ENCODE data around the gene OR2AE1.

Gene OR2AE1

GRCh38 chr7:99860281-99861127 is 16.3 kb downstream of the OR2AE1 start:
- DNase-seq (ENCODE audit: low read depth in 2 of 2): no peak

DNA sequence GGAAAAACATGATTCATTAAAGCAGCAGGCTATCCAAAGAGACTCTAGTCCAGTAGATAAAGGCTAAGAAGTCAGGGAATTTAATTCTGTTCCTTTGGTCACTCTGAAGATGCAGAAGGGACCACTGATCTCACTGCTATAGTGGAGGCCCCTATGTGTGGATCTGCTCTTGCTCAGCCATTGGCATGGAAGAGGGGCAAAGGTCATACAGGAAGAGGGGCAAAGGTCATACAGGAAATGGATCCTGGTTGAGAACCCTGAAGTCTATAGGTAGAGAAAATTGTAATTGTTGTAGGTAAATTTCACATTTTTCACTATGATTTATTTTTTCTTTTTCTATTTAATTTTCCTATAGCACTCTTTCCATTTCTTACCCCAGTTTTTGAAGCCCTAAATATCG is 21.6 kb downstream of the OR2AE1 start:
- no peak for DNase-seq (ENCODE audit: low read depth in 2 of 2)

DNA sequence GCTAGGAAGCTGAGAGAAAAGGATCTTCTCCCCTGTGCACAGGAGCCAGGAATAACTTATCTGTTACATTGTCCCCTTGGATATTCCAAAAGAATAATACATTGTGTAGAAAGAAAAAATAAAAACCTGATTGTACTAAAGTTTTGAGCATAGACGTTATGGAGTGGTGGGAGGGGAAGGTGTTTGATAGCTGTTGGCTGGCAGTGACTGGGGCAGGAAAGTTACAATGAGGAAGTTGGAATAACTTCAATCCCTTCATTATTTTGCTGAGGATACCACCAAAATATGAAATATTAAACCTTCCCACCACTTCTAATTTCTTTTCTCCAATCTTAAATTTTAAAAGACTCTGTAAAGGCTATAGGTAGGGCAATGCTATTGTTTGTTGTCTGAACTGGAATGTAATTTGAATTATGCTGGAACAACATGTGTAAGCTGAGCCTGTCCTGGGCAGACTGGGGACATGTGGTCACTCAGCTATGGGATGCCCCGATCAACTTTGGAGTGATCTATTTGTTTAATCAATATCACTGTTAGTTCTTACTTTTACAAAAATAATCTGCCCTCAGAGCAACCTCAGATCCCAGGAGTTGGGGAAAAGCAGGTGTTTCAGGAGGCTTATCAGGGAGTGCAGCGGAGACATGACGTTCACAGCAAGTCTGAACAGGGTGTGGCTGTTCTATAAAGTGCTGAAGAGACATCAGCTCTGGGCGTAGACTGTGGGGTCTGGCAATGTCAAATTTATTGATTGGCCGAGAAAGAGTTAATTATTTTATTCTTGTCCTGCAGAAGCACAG is 28.2 kb downstream of the OR2AE1 start:
- DNase-seq (ENCODE audit: low read depth in 2 of 2): no peak

DNA sequence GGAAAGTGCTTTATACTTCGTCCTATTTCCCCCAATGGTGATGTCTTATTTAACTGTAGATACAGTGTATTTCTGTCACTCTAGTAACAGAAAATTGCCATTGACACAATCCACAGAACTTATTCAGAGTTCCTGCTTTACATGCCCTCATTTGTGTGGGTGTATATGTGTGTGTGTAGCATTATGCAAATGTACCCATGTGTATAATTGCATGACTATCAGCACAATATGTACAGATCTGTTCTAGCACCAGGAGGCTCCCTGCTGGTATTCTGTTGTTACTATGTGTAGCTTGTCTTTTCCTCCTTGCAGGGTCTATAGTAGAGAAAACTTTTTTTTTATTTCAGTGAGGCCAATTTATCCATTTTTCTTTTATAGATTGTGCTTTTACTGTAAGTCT is 32.5 kb downstream of the OR2AE1 start:
- DNase-seq (ENCODE audit: low read depth in 2 of 2): no peak

DNA sequence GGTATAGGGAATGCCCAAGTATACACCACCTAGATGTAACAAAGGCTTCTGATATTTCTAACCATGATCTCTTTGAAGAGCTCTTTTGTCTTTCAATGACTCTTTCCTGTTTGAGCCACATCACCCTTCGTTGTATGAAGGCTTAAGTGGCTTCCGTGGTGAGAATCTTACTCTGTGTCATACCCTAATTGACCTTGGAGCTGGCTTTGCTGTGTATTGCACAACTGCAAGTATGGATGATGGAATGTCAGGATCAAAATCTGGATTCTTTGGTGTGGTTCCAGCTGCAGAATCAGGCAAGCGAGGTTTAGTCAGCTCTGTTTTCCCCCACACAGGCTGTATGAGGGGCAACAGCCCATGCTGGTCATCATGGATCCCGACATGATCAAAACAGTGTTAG is 33.0 kb downstream of the OR2AE1 start:
- DNase-seq (ENCODE audit: low read depth in 2 of 2): no peak

DNA sequence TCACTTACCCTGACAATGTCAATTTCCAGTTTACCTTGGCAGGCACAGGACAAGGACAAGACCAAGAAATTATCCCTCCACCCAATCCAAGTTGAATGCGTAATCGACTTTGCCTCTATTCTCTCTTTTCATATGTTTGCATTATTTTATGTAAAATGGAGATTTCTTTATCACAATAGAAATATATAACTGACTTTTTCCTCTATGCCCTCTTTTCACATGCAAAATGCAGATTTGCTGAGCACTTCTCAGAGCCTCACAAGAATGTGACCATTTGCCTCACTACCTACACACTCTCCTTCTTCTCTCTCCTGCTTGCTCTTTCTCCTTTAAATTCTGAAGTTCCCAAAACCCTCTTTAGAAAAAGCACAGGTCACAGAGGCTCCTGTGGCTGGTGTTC is 33.9 kb downstream of the OR2AE1 start:
- DNase-seq (ENCODE audit: low read depth in 2 of 2): no peak

GRCh38 chr7:99840136-99840869 is 36.5 kb downstream of the OR2AE1 start:
- no peak for DNase-seq (ENCODE audit: low read depth in 2 of 2)

GRCh38 chr7:99839287-99840021 is 37.4 kb downstream of the OR2AE1 start:
- no peak for DNase-seq (ENCODE audit: low read depth in 2 of 2)

GRCh38 chr7:99837649-99838361 is 39.0 kb downstream of the OR2AE1 start:
- DNase-seq (ENCODE audit: low read depth in 2 of 2): no peak

DNA sequence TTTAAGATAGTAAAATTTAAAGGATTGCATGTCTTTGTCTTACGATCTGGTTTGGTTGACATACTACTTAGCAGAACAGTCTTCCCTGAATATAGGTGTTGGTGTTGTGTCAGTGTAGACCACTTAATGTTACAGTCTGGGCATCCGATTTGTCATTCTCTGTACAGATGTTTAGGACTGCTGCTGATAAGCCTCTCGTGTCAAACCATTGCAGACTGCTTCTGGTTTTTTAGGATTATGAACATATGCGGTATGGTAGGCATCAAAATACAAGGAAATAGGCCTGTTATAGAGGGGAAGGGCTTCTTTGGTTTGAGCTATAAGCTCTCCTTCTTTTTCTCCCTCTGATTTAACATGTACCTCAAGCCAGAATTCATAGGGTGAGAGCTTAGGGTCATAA is 41.6 kb downstream of the OR2AE1 start:
- no peak for DNase-seq (ENCODE audit: low read depth in 2 of 2)

- no peak for DNase-seq (ENCODE audit: low read depth in 2 of 2)
These were observed 42.5 kb downstream of the OR2AE1 start for GRCh38 chr7:99834382-99834781.

GRCh38 chr7:99833289-99833877 is 43.5 kb downstream of the OR2AE1 start:
- no peak for DNase-seq (ENCODE audit: low read depth in 2 of 2)

- DNase-seq (ENCODE audit: low read depth in 2 of 2): no peak
These were observed 45.2 kb downstream of the OR2AE1 start for GRCh38 chr7:99831595-99831994.

DNA sequence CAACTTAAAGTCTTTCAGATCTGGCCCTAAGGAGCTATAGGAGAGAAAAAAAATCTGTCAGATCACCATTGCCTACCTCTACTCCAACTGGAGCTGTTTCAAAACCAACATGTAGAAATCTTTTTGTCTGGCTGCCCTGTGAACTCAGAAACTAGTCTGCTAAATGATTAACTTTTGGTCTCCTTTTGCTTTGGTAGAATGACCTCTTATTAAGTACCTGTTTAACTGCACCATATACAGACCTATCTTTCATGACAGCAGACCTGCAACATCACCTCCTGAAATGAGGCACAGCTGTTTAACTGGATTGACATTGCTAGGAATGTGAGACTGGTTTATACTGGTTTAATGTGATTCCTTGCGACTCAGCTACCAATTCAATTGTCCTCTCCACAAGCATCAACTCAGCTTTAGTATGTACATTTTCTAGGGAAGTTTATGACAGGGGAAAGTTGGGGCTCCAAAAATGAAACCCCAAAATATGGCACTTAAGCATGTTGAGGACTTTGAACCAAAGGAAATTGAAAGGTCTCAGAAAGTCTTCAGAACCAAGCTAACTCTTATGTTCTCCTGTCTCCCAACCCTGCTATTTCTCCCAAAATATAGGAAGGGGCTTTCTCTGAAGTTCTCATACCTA is 47.2 kb downstream of the OR2AE1 start:
- no peak for DNase-seq (ENCODE audit: low read depth in 2 of 2)

DNA sequence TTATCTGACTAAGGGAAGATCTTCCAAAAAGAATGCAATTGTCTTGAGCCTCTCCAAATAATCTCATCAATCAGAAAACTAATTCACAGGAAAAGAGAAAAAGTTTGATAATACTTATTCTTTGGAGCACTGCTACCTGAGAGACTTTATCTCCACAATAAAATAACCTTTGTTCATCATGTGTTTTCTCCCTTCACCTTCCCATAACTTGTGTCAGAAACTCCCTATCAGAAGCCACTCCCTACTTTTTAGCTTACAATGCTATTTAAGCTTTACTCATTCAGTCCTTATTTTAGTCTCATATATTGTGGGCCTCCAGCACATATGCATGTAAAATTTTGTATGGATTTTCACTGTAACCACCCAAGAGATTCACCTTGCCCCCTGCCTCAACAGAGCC is 48.0 kb downstream of the OR2AE1 start:
- DNase-seq (ENCODE audit: low read depth in 2 of 2): no peak

DNA sequence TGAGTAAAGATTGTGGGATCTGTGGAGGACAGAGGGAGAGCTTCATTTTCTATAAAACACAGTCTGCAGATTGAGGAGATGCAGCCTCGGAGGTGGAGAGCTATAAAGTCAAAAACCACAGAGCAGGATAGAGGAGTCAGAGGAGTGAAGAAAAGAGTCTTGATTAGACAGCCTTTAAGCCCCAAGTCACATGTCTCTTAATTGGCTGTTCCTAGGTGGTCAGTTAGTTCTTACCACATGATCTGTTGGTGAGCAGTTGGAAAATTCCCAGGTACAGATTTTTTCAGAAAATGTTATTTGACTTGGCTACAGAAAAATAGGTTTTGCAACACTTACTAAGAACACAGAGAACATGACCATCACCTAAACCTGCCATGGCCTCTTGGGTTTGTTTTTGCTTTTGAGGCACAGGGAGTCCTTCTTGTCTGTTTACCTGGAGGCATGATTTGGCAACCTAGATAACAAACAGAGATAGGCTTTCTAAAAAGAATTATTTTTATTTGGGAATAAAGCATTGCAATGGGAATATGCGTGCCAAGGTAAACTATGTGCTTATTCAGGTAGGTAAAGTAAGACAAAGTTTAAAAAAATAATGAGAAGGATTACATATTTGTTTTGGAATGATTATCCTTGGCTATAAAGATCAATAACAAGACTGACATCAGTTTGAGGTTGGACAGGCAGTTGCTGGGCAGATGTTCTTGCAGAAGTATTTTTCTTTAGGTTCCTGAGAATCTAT is 49.6 kb downstream of the OR2AE1 start:
- DNase-seq (ENCODE audit: low read depth in 2 of 2): no peak

All from stimulated activated CD4-positive, alpha-beta T cell treated with anti-CD3 and anti-CD28 coated beads, Interleukin-1b, Interleukin-23, amount 100 ng/mL, for 1 hour (primary cell).